H1 (cell line): Measurements from ENCODE around the gene RIPOR3. TPM values are rescaled to one million over a fixed set of nuclear protein-coding genes. Genes with fewer than 3 reads are reported as not detected.

Experiments
- BCL11A ChIP-seq, 2 experiments: IDR thresholded peaks; one replicate each; pipeline ENCODE4 v1.6.1; 2011; ENCODE audit warnings: low read depth in 2 of 2, low read length in 2 of 2, mild to moderate bottlenecking in 2 of 2
- CTBP2 ChIP-seq: IDR thresholded peaks from 2 replicates; pipeline ENCODE4 v1.7.0; 2011; ENCODE audit warnings: borderline replicate concordance, mild to moderate bottlenecking, moderate library complexity, mixed read lengths, low read length; ENCODE audit not compliant: insufficient read depth, insufficient read length
- HDAC6 ChIP-seq: IDR thresholded peaks from one replicate; pipeline ENCODE4 v1.7.1; 2012; ENCODE audit warnings: low read depth, mild to moderate bottlenecking, inconsistent platforms, low read length, moderate library complexity
- PHF8 ChIP-seq: fragments of 200-600 bp; sonication (generic); conservative IDR thresholded peaks from 2 replicates; pipeline ENCODE4 v1.7.1; 2012; ENCODE audit warnings: low read depth, mild to moderate bottlenecking, inconsistent platforms, low read length, moderate library complexity
- SRF ChIP-seq: IDR thresholded peaks from 2 replicates; pipeline ENCODE4 v1.6.1; 2011; ENCODE audit warnings: mild to moderate bottlenecking, low read depth, low read length, moderate library complexity
- TEAD4 ChIP-seq: IDR thresholded peaks from 2 replicates; pipeline ENCODE4 v1.6.1; 2012; ENCODE audit warnings: low read depth, low read length, inconsistent platforms, mixed read lengths
- polyA plus RNA-seq, 7 experiments: library from polyadenylated mRNA; depleted of rRNA in 3 of 7; stranded (reverse) in 5 of 7; unstranded in 2 of 7; fragments of >200 nt in 5 of 7; fragments of 200-250 nt in 2 of 7; gene quantifications; 1 replicate in 5 of 7; 2 replicates in 1 of 7; 4 replicates in 1 of 7; pipeline versions ENCODE4 v1.2.1 to v1.2.3, GENCODE V29; 2011 to 2013; ENCODE audit warnings: missing spikeins in 2 of 7, mixed read lengths in 2 of 7
- total RNA-seq: library from RNA; stranded (reverse); fragmentation: NEBNext Ultra II Directional; extraction: Animal tissue kit (Norgen Biotek cat#: 25700); gene quantifications from 2 replicates; pipeline ENCODE4 v1.2.1, GENCODE V29; 2021

RIPOR3 gene
- total and polyA plus RNA-seq, 2 of the 8 experiments (the other 6 are each of a cell fraction or from before 2014, with no cell fraction given) = 3.6 to 4.5 TPM

DNA sequence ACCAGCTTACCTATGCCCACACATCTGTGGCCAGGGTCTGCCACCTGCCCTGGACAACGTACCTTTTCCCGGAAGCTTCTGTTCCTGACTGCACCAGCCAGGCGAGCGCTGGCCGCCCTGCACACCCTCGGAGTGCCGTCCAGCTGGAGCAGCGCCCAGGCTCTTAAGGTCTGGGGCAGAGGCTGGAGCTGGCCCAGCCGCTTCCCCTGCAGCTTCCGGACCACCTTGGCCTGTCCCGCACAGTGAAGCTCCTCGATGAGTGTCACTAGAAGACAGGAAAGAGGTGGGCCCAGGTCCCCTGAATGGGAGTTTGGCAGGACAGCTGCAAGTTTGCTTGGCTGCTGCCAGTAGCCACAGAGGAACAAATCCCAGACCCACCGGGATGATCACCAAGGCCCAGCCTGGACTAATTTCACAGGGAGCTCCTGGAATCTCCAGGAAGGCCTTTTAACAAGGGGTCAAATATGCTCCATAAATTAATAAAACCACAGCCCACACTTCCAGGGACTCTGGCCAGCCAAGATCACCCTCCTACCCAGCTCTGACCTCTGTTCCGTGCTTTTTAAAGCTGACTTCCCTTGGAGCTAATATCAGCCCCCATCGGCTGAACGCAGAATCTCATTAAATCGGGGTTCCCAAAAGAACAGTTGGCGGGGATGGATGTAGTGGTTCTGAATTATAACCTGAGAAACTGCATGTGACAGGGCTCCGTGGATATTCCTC lies 98.9 kb downstream of the RIPOR3 start (continued):
- no peak for TF ChIP-seq HDAC6
- no peak for TF ChIP-seq TEAD4
- no peak for TF ChIP-seq CTBP2
- no peak for TF ChIP-seq PHF8
- no peak for TF ChIP-seq SRF
- no peak for TF ChIP-seq BCL11A (IDR thresholded peaks at IDR 0.05; ENCODE audit: low read depth in 2 of 2, low read length in 2 of 2)
